ACC112 (cell line): ENCODE results near the gene RSKR.
"Not testable (repeated sequence)": the region's sequence is repeated elsewhere in the genome, so short reads cannot be mapped to it uniquely, and the experiment has no call there.

Experiments used
- H2AFZ ChIP-seq: fragments of 200-600 bp; sonication (generic); one replicate; pipeline ENCODE4 v1.6.0; 2017; ENCODE audit warnings: antibody characterized with exemption, low read length; ENCODE audit not compliant: unreplicated experiment
- H3K27ac ChIP-seq: fragments of 200-600 bp; sonication (generic); 2 replicates; pipeline ENCODE4 v1.5.1; 2014; ENCODE audit warnings: low read depth, mild to moderate bottlenecking, antibody characterized with exemption, low read length, moderate library complexity
- H3K27me3 ChIP-seq: fragments of 200-600 bp; sonication (generic); 2 replicates; pipeline ENCODE4 v1.6.1; 2014; ENCODE audit warnings: mild to moderate bottlenecking, antibody characterized with exemption, low read length, moderate library complexity, mixed read lengths; ENCODE audit not compliant: insufficient read depth
- H3K36me3 ChIP-seq: fragments of 200-600 bp; sonication (generic); 2 replicates; pipeline ENCODE4 v1.6.1; 2016; ENCODE audit warnings: mild to moderate bottlenecking, antibody characterized with exemption, low read length, moderate library complexity, mixed read lengths; ENCODE audit not compliant: insufficient read depth
- H3K4me1 ChIP-seq: fragments of 200-600 bp; sonication (generic); one replicate; pipeline ENCODE4 v1.6.1; 2016; ENCODE audit warnings: low read length, mixed read lengths; ENCODE audit not compliant: insufficient read depth, unreplicated experiment, control insufficient read depth
- H3K4me3 ChIP-seq: fragments of 200-600 bp; sonication (generic); 2 replicates; pipeline ENCODE4 v1.5.1; 2014; ENCODE audit warnings: mild to moderate bottlenecking, low read depth, low read length
- H3K79me2 ChIP-seq: fragments of 200-600 bp; sonication (generic); one replicate; pipeline ENCODE4 v1.6.0; 2016; ENCODE audit warnings: low read length; ENCODE audit not compliant: control insufficient read depth, unreplicated experiment, insufficient read depth

RSKR gene

DNA sequence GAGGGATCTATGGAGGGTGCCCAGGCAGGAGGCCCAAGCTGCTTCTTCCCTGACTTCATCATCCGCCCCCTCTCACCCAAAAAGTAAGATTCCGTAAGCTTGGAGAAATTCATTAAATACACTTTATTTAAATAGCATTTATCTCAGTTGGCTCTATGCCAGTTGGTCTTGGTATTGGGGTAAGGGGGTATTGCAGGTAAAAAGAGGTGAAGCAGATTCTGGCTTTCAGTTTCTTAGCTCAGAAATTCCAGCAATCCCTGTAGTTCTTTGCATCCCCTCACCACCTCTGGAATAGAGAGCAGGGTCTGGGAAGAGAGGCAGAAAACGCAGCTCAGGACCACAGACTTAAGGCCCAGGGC is 36.5 kb downstream of the RSKR start:
- Histone ChIP-seq H3K4me1 (peaks cover 13% of the 10 kb centered on the region), H3K79me2 (no peaks in the 10 kb centered on the region), H3K4me3 (no peak overlapping the region), H3K27me3 (no peaks in the 10 kb centered on the region), H3K36me3 (peaks cover 16% of the 10 kb centered on the region), H3K27ac (no peak overlapping the region), H2AFZ (no peak overlapping the region)

DNA sequence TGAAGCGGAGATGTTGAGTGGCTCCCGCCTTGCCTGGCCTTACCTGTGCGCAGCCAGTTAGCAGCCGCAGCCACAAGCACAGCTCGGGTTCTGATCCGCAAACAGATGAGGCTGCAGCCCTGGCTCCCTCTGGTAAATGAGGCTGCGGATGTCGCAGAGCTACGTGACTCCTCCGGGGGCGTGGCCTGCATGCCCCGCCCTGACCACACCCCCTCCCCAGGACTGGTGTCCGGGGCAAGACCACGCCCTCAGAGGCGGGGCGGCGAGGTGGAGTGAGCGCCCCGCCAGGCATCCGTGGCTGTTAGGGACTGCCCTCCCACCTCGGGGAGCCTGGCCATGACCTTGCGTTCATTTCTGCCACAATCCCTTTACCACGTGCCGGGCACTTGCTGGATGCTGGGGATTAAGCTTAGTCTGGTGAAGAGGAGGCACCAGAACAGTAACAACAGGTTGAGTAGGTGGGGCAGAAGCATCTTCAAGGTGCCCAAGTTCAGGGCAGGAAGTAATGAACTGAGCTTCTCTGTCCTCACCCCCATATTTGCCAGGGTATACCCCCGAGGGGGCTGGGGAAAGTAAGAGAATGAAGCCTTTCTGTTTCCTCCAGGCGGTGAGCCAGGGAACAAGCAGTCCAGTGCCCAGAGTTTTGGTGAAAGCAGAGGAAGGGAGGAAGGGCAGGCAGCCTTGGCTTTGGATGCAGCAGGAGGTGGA is 37.1 kb downstream of the RSKR start, which contains the start of gene ALDOC:
Gene ALDOC (minus strand): TSS at position 138 of the 708 bp plus-strand sequence. CDS start 1,363 bp downstream, outside the sequence.
- Histone ChIP-seq H3K27ac (no peak within 1 kb of the TSS), H3K36me3 (peaks cover 11% of the 10 kb centered on the region), H3K4me1 (peaks cover 19% of the 10 kb centered on the region), H3K4me3 (no peak within 1 kb of the TSS; the same call in 1 of the 2 replicates), H3K79me2 (no peaks in the 10 kb centered on the region), H3K27me3 (no peaks in the 10 kb centered on the region), H2AFZ (no peak within 1 kb of the TSS)

DNA sequence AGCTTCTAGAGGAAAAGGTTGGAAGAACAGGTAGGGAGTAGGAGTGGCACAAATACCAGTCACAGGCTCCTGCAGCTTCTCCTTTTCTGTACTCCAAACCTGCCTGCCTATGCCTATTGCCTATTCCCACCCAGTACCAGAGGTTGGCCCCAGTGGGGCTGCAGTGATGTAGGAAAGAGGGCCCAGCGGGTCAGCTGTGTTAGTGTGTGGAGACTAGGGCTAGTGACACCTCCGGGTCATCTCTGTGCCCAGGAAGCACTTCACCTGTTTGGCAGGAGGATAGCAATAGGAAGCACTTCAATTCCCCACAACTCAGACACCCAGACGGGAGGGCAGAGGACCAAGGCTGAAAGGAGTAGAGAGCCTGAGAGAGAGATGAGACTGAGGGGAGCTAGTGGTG is 38.0 kb downstream of the RSKR start:
- H3K27ac ChIP-seq, H2AFZ ChIP-seq, H3K27me3 ChIP-seq, H3K4me3 ChIP-seq, H3K79me2 ChIP-seq: not testable (repeated sequence)
- Histone ChIP-seq H3K36me3 (peaks cover 11% of the 10 kb centered on the region), H3K4me1 (peaks cover 21% of the 10 kb centered on the region)

DNA sequence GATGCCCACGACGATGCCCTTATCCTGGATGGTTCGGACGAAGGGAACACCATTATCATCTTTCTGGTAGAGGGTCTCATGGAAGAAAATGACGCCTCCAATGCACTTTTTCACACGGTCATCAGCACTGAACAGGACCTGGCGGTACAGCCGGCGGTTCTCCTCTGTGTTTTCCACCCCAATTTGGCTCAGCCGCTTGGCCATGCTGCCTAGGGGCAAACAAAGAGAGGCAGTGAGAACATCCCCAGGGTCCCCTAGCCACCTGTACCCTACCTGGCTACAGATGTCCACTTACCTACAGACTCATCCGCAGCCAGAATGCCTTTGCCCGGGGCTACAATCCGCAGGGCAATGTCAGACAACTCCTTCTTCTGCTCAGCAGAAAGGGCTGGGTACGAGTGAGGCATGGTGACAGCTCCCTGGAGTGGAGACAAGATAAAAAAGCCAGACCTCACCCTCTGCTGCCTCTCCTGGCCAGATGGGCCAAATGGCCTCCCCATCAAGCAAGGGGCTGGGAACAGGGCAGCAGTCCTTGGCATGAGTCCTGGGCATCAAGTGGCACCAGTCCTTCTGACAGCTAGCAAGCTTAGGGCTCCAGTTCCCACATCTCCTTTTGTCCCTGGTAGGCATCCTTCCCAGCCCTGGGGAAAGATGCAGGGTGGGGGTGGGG is 38.7 kb downstream of the RSKR start:
- Histone ChIP-seq H3K27ac (no peak overlapping the region), H2AFZ (no peak overlapping the region), H3K27me3 (no peaks in the 10 kb centered on the region), H3K36me3 (peaks cover 9% of the 10 kb centered on the region), H3K4me1 (peaks cover 24% of the 10 kb centered on the region), H3K79me2 (peaks cover 8% of the 10 kb centered on the region), H3K4me3 (no peak overlapping the region)

DNA sequence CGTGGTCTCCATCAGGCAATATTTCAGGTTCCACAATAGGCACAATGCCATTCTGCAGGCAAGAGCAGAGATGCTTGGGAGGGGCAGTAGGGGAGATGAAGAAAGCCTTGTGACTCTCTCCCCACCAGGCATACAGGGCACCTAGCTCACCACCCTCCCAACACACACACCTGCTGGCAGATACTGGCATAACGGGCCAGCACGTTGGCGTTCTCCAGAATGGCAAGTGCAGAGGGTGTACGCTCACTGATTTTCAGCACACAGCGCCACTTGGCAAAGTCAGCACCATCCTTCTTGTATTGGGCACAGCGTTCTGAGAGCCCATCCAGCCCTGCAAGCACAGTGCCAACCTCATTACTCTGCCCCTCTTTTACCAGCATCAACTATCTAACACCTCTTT is 39.5 kb downstream of the RSKR start:
- H3K79me2 ChIP-seq = peaks cover 8% of the 10 kb centered on the region
- H2AFZ ChIP-seq = no peak overlapping the region
- peaks cover 27% of the 10 kb centered on the region for H3K4me1 ChIP-seq
- no peak overlapping the region for H3K27ac ChIP-seq
- H3K36me3 ChIP-seq = peaks cover 8% of the 10 kb centered on the region
- no peaks in the 10 kb centered on the region for H3K27me3 ChIP-seq
- H3K4me3 ChIP-seq = no peak overlapping the region

DNA sequence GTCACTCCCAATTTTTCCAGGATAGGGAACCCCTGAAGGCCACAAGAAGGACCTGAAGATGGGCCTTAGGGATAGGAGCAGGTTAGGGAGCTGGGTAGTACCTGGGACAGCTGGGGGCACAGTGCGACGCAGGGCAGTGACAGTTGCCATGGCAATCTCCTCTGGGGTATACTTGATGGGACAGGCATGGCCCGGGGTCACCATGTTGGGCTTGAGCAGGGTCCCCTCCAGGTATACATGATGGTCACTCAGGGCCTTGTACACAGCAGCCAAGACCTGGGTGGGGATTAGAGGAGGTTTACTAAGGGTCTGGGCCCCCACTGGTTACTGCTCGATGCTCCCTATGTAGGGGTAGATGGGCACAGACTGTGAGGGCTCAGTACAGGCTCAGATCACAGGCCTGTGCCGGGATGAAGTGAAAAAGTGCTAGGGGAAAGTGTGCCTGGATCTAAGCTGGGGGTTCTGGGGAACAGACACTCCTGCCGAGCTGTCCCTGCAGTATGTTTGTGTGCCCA is 40.0 kb downstream of the RSKR start:
- H3K4me1 ChIP-seq = peaks cover 27% of the 10 kb centered on the region
- H3K4me3 ChIP-seq = no peak overlapping the region
- no peaks in the 10 kb centered on the region for H3K27me3 ChIP-seq
- no peak overlapping the region for H3K27ac ChIP-seq
- peaks cover 8% of the 10 kb centered on the region for H3K79me2 ChIP-seq
- peaks cover 8% of the 10 kb centered on the region for H3K36me3 ChIP-seq
- H2AFZ ChIP-seq = no peak overlapping the region

DNA sequence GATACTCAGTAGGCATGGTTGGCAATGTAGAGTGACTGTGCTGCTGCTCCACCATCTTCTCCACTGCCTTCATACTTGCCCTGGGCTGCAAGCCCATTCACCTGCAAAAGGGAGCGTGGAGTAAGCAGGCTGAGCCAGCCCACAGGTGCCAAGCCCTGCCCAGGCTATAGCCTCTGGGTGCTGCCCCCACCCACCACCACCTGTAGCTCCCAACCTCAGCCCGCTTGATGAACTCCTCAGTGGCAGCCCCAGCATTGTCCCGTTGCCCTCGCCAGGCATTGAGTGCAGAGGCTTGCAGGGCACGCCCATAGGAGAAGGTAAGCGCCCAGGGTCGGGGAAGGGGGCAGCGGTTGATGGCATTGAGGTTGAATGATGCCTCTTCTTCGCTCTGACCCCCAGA is 40.5 kb downstream of the RSKR start:
- Histone ChIP-seq H3K27me3 (no peaks in the 10 kb centered on the region), H3K4me3 (no peak overlapping the region), H2AFZ (no peak overlapping the region), H3K79me2 (peaks cover 8% of the 10 kb centered on the region), H3K27ac (no peak overlapping the region), H3K36me3 (peaks cover 7% of the 10 kb centered on the region), H3K4me1 (peaks cover 27% of the 10 kb centered on the region)

DNA sequence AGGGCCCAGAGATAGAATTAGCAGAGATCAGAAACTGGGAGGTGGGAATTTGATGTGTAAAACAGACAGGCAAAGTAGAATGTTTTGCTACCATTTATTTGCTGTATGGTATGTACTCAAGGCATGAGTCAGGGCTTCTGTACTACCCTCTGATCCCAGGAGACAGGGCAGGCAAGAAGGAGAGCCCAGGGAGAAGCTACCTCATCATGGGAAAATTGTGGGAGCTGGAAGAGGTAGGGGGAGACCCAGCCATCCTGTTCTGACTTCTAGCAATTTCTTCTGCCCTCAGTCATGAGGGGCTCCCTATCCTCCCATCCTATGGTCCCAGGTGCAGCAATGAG is 41.0 kb downstream of the RSKR start:
- no peak overlapping the region for H2AFZ ChIP-seq
- peaks cover 8% of the 10 kb centered on the region for H3K79me2 ChIP-seq
- peaks cover 3% of the 10 kb centered on the region; the same call in 1 of the 2 replicates for H3K36me3 ChIP-seq
- H3K4me1 ChIP-seq = peaks cover 27% of the 10 kb centered on the region
- no peak overlapping the region for H3K4me3 ChIP-seq
- no peaks in the 10 kb centered on the region for H3K27me3 ChIP-seq
- H3K27ac ChIP-seq = no peak overlapping the region

DNA sequence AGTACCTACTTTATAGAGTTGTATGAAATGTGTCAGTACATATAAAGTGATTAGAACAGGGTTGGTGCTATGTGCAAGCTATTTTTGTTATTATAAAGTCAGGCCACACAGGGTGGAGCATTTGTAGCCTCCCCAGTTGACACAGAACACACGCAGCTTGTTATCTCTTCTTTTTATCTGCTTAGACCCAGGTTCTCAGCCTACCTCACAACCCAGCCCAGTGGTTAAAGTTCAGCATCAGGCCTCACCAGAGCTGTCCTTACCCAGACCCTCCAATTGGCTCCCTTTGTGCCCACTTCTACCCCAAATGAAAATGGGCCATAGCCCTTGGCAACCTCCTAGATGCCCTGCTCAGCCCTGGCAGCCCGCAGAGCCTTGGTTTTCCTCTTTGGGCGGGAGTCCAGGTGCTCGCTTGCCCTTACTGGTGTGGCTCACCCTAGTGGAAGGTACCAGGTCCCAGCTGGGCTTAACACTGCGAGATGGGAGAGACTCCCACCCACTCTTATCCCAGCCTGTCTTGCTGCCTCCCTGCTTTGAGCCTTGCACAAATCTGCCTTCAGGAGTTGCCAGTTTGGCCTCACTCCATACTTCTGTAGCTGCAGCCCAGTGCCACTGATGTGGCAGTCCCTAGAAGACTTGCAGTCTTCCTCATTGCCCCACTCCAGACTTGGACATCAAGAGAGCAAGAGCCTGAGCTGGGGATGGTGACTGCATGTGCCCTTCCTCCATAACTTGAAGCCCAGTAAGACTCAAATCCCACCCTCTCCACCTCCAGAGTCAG is 41.5 kb downstream of the RSKR start:
- peak overlapping the region; percentile 92 for H3K4me3 ChIP-seq
- peaks cover 8% of the 10 kb centered on the region for H3K79me2 ChIP-seq
- no peaks in the 10 kb centered on the region for H3K27me3 ChIP-seq
- no peak overlapping the region for H3K27ac ChIP-seq
- H3K4me1 ChIP-seq = peaks cover 27% of the 10 kb centered on the region
- H2AFZ ChIP-seq = peak overlapping the region; percentile 99
- H3K36me3 ChIP-seq = no peaks in the 10 kb centered on the region; the same call in 1 of the 2 replicates

DNA sequence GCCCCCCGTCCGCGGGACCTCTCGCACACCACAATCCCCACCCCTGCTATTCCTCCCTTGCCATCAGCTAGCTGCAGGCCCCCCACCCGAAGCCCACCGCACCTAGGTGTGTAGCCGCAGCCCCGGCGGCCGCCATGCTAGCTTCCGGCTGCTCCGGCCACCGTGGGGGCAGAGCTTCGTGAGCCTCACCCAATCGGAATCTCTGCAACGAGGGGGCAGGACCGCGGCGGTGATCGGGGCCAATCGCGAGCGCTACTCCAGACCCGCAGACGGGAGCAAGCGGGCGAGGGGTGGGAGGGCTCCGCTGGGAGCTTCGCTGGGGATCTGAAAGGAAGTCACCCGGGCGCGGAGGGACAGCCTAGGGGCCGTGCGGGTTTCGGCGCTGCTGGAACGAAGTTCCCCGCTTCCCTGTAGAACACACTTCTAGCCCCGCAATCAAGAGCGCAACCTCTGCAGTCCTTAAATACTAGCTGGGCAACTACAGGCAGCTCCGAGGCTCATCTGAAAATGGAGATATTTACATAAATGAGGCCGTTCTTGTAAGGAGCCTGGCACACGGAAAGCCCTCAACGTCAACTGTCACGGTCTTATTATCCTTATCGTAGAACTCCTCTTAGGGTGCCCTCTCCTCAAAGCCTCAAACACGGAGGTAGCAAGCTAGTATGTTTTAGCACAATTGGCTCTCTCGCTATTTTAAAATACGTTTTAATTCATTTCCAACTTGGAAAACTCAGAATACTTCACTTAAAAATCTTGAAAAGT is 42.4 kb downstream of the RSKR start, which contains the start of gene PIGS:
Gene PIGS (minus strand): TSS at position 164 of the 762 bp plus-strand sequence. CDS start 28 bp downstream, at position 136.
- Histone ChIP-seq H3K36me3 (no peaks in the 10 kb centered on the region), H3K79me2 (peaks cover 8% of the 10 kb centered on the region), H2AFZ (peak within 1 kb of the TSS; percentile 99), H3K4me1 (peaks cover 23% of the 10 kb centered on the region), H3K27ac (no peak within 1 kb of the TSS), H3K4me3 (peak within 1 kb of the TSS; percentile 92), H3K27me3 (no peaks in the 10 kb centered on the region)
